Ishikawa (cell line): ENCODE results near the gene ZNF423.

Source experiments
- CEBPB ChIP-seq: IDR thresholded peaks from 2 replicates; pipeline ENCODE4 v1.6.1; 2012
- CREB1 ChIP-seq: IDR thresholded peaks from 2 replicates; pipeline ENCODE4 v1.6.1; 2012; ENCODE audit warnings: low read depth
- EGR1 ChIP-seq: IDR thresholded peaks from 2 replicates; pipeline ENCODE4 v1.6.1; 2012
- EP300 ChIP-seq: IDR thresholded peaks from 2 replicates; pipeline ENCODE4 v1.6.1; 2012; ENCODE audit warnings: borderline replicate concordance
- FOXM1 ChIP-seq: IDR thresholded peaks from 2 replicates; pipeline ENCODE4 v1.6.1; 2012; ENCODE audit warnings: low read depth, borderline replicate concordance
- MAX ChIP-seq: IDR thresholded peaks from 2 replicates; pipeline ENCODE4 v1.6.1; 2012
- NFIC ChIP-seq: IDR thresholded peaks from 2 replicates; pipeline ENCODE4 v1.6.1; 2012
- RAD21 ChIP-seq: IDR thresholded peaks from 2 replicates; pipeline ENCODE4 v1.6.1; 2012; ENCODE audit warnings: low read depth
- REST ChIP-seq: IDR thresholded peaks from 2 replicates; pipeline ENCODE4 v1.6.1; 2012; ENCODE audit warnings: low read depth, mild to moderate bottlenecking
- TAF1 ChIP-seq: IDR thresholded peaks from 2 replicates; pipeline ENCODE4 v1.6.1; 2012; ENCODE audit warnings: low read depth, mild to moderate bottlenecking
- TCF12 ChIP-seq: IDR thresholded peaks from 2 replicates; pipeline ENCODE4 v1.6.1; 2012; ENCODE audit warnings: low read depth
- TEAD4 ChIP-seq: IDR thresholded peaks from 2 replicates; pipeline ENCODE4 v1.6.1; 2012
- USF1 ChIP-seq: IDR thresholded peaks from 2 replicates; pipeline ENCODE4 v1.6.1; 2012
- YY1 ChIP-seq: IDR thresholded peaks from 2 replicates; pipeline ENCODE4 v1.6.1; 2012; ENCODE audit warnings: low read depth
- ZBTB7A ChIP-seq: IDR thresholded peaks from 2 replicates; pipeline ENCODE4 v1.6.1; 2012; ENCODE audit warnings: low read depth

The ZNF423 gene

GRCh38 chr16:49494891-49495566, 360.9 kb downstream of the ZNF423 start:
- TF ChIP-seq REST, result no peak
- no peak for TF ChIP-seq FOXM1
- TF ChIP-seq NFIC, result no peak
- no peak for TF ChIP-seq EP300
- TF ChIP-seq RAD21, result no peak
- no peak for TF ChIP-seq MAX
- no peak for TF ChIP-seq TCF12
- TF ChIP-seq TEAD4, result no peak
- no peak for TF ChIP-seq TAF1
- no peak for TF ChIP-seq ZBTB7A
- no peak for TF ChIP-seq EGR1
- TF ChIP-seq YY1, result no peak
- TF ChIP-seq CEBPB, result no peak
- no peak for TF ChIP-seq CREB1
- TF ChIP-seq USF1, result no peak

GRCh38 chr16:49494474-49494873, 361.4 kb downstream of the ZNF423 start:
- TF ChIP-seq EP300, result no peak
- no peak for TF ChIP-seq TEAD4

GRCh38 chr16:49493836-49494235, 362.1 kb downstream of the ZNF423 start:
- no peak for TF ChIP-seq ZBTB7A
- TF ChIP-seq TAF1, result no peak
- no peak for TF ChIP-seq CREB1
- no peak for TF ChIP-seq EP300
- no peak for TF ChIP-seq TEAD4
- no peak for TF ChIP-seq FOXM1
- no peak for TF ChIP-seq CEBPB
- no peak for TF ChIP-seq TCF12
- TF ChIP-seq MAX, result no peak
- no peak for TF ChIP-seq EGR1
- no peak for TF ChIP-seq NFIC
- no peak for TF ChIP-seq RAD21
- no peak for TF ChIP-seq YY1
- no peak for TF ChIP-seq USF1
- no peak for TF ChIP-seq REST

- TF ChIP-seq TCF12 (no peak), CREB1 (no peak), RAD21 (no peak)
Measured at GRCh38 chr16:49492896-49493626, 362.9 kb downstream of the ZNF423 start.

- TF ChIP-seq TEAD4 (no peak), CEBPB (no peak), EGR1 (no peak), USF1 (peak; percentile 81), ZBTB7A (peak; percentile 62), TCF12 (no peak), EP300 (no peak), TAF1 (peak; percentile 12; the same call in 1 of the 2 replicates), RAD21 (peak; percentile 60), CREB1 (no peak)
Measured at GRCh38 chr16:49491771-49492761, 363.8 kb downstream of the ZNF423 start.
